Measurements from ENCODE around the gene MAPK12.

GRCh38 chr22:50268655-50269113, 7.2 kb upstream of the MAPK12 start:
- TF ChIP-seq CTCF (IDR thresholded peaks at IDR 0.05; ENCODE audit: low read depth, low read length) (no peak), MAX (IDR thresholded peaks at IDR 0.05; ENCODE audit: low read depth, low read length) (no peak)

Data from NB4 (cell line).